Measurements from ENCODE around the gene ARL6IP1.

ARL6IP1 gene

GRCh38 chr16:18832006-18832405 is 30.7 kb upstream of the ARL6IP1 start:
- Histone ChIP-seq H3K4me1 (ENCODE audit: insufficient read depth, low read length, poor library complexity, severe bottlenecking) (no peaks in the 10 kb centered on the region), H3K36me3 (ENCODE audit: insufficient read depth, low read length) (peaks cover 86% of the 10 kb centered on the region), H3K4me2 (ENCODE audit: low read depth, low read length, poor library complexity, severe bottlenecking) (no peak overlapping the region)

GRCh38 chr16:18829251-18829650 is 27.9 kb upstream of the ARL6IP1 start:
- Histone ChIP-seq H3F3A (ENCODE audit: low read depth) (no peaks in the 10 kb centered on the region), H2AFZ (ENCODE audit: low read length) (no peak overlapping the region), H4K20me1 (ENCODE audit: insufficient read depth, low read length, poor library complexity, severe bottlenecking) (no peaks in the 10 kb centered on the region), H3K36me3 (ENCODE audit: insufficient read depth, low read length) (peaks cover 58% of the 10 kb centered on the region), H3K4me2 (ENCODE audit: low read depth, low read length, poor library complexity, severe bottlenecking) (no peak overlapping the region), H3K4me3 (ENCODE audit: low read length, poor library complexity, severe bottlenecking) (no peak overlapping the region), H3K27me3 (ENCODE audit: insufficient read depth, low read length, poor library complexity, severe bottlenecking) (no peaks in the 10 kb centered on the region), H3K79me2 (ENCODE audit: insufficient read depth, low read length) (no peaks in the 10 kb centered on the region), H3K9me2 (replicated peaks; ENCODE audit: low read depth, low read length) (no peaks in the 10 kb centered on the region), H3K9me3 (ENCODE audit: insufficient read depth, low read depth, low read length) (no peaks in the 10 kb centered on the region), H3K9ac (ENCODE audit: low read depth, low read length, poor library complexity, severe bottlenecking) (no peak overlapping the region), H3K4me1 (ENCODE audit: insufficient read depth, low read length, poor library complexity, severe bottlenecking) (no peaks in the 10 kb centered on the region)
- no peak for TF ChIP-seq EZH2phosphoT487 (IDR thresholded peaks at IDR 0.05; ENCODE audit: borderline replicate concordance)
- TF ChIP-seq CTCF (conservative IDR thresholded peaks at IDR 0.05; ENCODE audit: low read length), result no peak

More at GRCh38 chr16:18832006-18832405, 30.7 kb upstream of the ARL6IP1 start:
- H2AFZ ChIP-seq (ENCODE audit: low read length), result no peak overlapping the region
- H3K79me2 ChIP-seq (ENCODE audit: insufficient read depth, low read length), result no peaks in the 10 kb centered on the region
- H3K9me2 ChIP-seq (replicated peaks; ENCODE audit: low read depth, low read length), result no peaks in the 10 kb centered on the region
- H3K9ac ChIP-seq (ENCODE audit: low read depth, low read length, poor library complexity, severe bottlenecking), result no peak overlapping the region
- no peaks in the 10 kb centered on the region for H3K9me3 ChIP-seq (ENCODE audit: insufficient read depth, low read depth, low read length)
- H3K27me3 ChIP-seq (ENCODE audit: insufficient read depth, low read length, poor library complexity, severe bottlenecking), result no peaks in the 10 kb centered on the region
- TF ChIP-seq EZH2phosphoT487 (IDR thresholded peaks at IDR 0.05; ENCODE audit: borderline replicate concordance), result no peak
- TF ChIP-seq CTCF (conservative IDR thresholded peaks at IDR 0.05; ENCODE audit: low read length), result no peak
- H4K20me1 ChIP-seq (ENCODE audit: insufficient read depth, low read length, poor library complexity, severe bottlenecking), result no peaks in the 10 kb centered on the region
- H3K4me3 ChIP-seq (ENCODE audit: low read length, poor library complexity, severe bottlenecking), result no peak overlapping the region
- no peaks in the 10 kb centered on the region for H3F3A ChIP-seq (ENCODE audit: low read depth)

- H3K9ac ChIP-seq (ENCODE audit: low read depth, low read length, poor library complexity, severe bottlenecking), result no peak overlapping the region
- no peak overlapping the region for H3K4me2 ChIP-seq (ENCODE audit: low read depth, low read length, poor library complexity, severe bottlenecking)
- H2AFZ ChIP-seq (ENCODE audit: low read length), result no peak overlapping the region
- no peaks in the 10 kb centered on the region for H3F3A ChIP-seq (ENCODE audit: low read depth)
- no peaks in the 10 kb centered on the region for H4K20me1 ChIP-seq (ENCODE audit: insufficient read depth, low read length, poor library complexity, severe bottlenecking)
- H3K27me3 ChIP-seq (ENCODE audit: insufficient read depth, low read length, poor library complexity, severe bottlenecking), result no peaks in the 10 kb centered on the region
- no peaks in the 10 kb centered on the region for H3K9me2 ChIP-seq (replicated peaks; ENCODE audit: low read depth, low read length)
- peaks cover 45% of the 10 kb centered on the region for H3K36me3 ChIP-seq (ENCODE audit: insufficient read depth, low read length)
- no peaks in the 10 kb centered on the region for H3K4me1 ChIP-seq (ENCODE audit: insufficient read depth, low read length, poor library complexity, severe bottlenecking)
- TF ChIP-seq CTCF (conservative IDR thresholded peaks at IDR 0.05; ENCODE audit: low read length) (no peak), EZH2phosphoT487 (IDR thresholded peaks at IDR 0.05; ENCODE audit: borderline replicate concordance) (no peak)
- H3K9me3 ChIP-seq (ENCODE audit: insufficient read depth, low read depth, low read length), result no peaks in the 10 kb centered on the region
- no peak overlapping the region for H3K4me3 ChIP-seq (ENCODE audit: low read length, poor library complexity, severe bottlenecking)
- H3K79me2 ChIP-seq (ENCODE audit: insufficient read depth, low read length), result no peaks in the 10 kb centered on the region
Measured at GRCh38 chr16:18827890-18828289, 26.5 kb upstream of the ARL6IP1 start.

Measured in Loucy (cell line).